HL-60 (cell line): ENCODE data around the gene RBM26.

Source experiments
- DNase-seq, 2 experiments: peaks; one replicate each; pipeline ENCODE4 v3.0.0-alpha.2; 2010 to 2020; ENCODE audit warnings: low read depth in 1 of 2, low spot score in 1 of 2
- H3K27ac ChIP-seq: fragments of 250-450 bp; sonication (Bioruptor Pico); replicated peaks from 2 replicates; pipeline ENCODE4 v1.5.1; 2020; ENCODE audit warnings: mild to moderate bottlenecking, moderate library complexity
- H3K27me3 ChIP-seq: fragments of 250-450 bp; sonication (Bioruptor Pico); 2 replicates; pipeline ENCODE4 v1.5.1; 2021; ENCODE audit warnings: mild to moderate bottlenecking, moderate library complexity; ENCODE audit not compliant: insufficient read depth, poor library complexity, severe bottlenecking
- H3K4me3 ChIP-seq: replicated peaks from 2 replicates; pipeline ENCODE4 v1.5.1; 2011; ENCODE audit warnings: mild to moderate bottlenecking, control low read depth, low read length; ENCODE audit not compliant: insufficient read depth
- GABPA ChIP-seq: IDR thresholded peaks from 2 replicates; pipeline ENCODE4 v1.6.1; 2012; ENCODE audit warnings: low read depth
- POLR2AphosphoS5 ChIP-seq: IDR thresholded peaks from 2 replicates; pipeline ENCODE4 v1.6.1; 2012; ENCODE audit warnings: low read depth
- SPI1 ChIP-seq: IDR thresholded peaks from 2 replicates; pipeline ENCODE4 v1.6.1; 2012; ENCODE audit warnings: low read depth, mild to moderate bottlenecking, borderline replicate concordance
- TF ChIP-seq, protein P1 (sequence below): IDR thresholded peaks from 2 replicates; pipeline ENCODE4 v1.6.1; 2012; ENCODE audit warnings: low read depth; ENCODE audit not compliant: insufficient replicate concordance
- TF ChIP-seq, protein P2 (sequence below): IDR thresholded peaks from one replicate; pipeline ENCODE4 v1.5.1; 2011; ENCODE audit warnings: low read length, control low read depth, inconsistent platforms; ENCODE audit not compliant: insufficient read depth

RBM26 gene

DNA sequence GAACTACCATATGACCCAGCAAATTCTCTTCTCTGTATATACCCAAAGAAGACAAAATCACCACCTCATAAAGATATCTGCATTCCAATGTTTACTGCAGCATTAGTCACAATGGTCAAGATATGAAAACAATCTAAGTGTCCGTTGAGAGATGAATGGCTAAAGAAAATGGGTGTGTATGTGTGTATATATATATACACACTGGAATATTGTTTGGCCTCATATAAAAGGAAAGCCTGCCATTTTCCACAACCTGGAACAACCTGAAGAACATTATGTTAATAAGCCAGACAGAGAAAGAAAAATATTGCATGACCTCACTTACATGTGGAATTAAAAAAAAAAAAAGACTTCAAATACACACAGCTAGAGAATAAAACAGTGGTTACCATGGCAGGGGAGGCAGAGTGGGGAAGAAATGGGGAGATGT lies 29.5 kb upstream of the RBM26 start:
- DNase-seq, result no peak
- TF ChIP-seq, protein P1, sequence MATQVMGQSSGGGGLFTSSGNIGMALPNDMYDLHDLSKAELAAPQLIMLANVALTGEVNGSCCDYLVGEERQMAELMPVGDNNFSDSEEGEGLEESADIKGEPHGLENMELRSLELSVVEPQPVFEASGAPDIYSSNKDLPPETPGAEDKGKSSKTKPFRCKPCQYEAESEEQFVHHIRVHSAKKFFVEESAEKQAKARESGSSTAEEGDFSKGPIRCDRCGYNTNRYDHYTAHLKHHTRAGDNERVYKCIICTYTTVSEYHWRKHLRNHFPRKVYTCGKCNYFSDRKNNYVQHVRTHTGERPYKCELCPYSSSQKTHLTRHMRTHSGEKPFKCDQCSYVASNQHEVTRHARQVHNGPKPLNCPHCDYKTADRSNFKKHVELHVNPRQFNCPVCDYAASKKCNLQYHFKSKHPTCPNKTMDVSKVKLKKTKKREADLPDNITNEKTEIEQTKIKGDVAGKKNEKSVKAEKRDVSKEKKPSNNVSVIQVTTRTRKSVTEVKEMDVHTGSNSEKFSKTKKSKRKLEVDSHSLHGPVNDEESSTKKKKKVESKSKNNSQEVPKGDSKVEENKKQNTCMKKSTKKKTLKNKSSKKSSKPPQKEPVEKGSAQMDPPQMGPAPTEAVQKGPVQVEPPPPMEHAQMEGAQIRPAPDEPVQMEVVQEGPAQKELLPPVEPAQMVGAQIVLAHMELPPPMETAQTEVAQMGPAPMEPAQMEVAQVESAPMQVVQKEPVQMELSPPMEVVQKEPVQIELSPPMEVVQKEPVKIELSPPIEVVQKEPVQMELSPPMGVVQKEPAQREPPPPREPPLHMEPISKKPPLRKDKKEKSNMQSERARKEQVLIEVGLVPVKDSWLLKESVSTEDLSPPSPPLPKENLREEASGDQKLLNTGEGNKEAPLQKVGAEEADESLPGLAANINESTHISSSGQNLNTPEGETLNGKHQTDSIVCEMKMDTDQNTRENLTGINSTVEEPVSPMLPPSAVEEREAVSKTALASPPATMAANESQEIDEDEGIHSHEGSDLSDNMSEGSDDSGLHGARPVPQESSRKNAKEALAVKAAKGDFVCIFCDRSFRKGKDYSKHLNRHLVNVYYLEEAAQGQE, result no peak
- no peak for TF ChIP-seq SPI1
- TF ChIP-seq, protein P2, sequence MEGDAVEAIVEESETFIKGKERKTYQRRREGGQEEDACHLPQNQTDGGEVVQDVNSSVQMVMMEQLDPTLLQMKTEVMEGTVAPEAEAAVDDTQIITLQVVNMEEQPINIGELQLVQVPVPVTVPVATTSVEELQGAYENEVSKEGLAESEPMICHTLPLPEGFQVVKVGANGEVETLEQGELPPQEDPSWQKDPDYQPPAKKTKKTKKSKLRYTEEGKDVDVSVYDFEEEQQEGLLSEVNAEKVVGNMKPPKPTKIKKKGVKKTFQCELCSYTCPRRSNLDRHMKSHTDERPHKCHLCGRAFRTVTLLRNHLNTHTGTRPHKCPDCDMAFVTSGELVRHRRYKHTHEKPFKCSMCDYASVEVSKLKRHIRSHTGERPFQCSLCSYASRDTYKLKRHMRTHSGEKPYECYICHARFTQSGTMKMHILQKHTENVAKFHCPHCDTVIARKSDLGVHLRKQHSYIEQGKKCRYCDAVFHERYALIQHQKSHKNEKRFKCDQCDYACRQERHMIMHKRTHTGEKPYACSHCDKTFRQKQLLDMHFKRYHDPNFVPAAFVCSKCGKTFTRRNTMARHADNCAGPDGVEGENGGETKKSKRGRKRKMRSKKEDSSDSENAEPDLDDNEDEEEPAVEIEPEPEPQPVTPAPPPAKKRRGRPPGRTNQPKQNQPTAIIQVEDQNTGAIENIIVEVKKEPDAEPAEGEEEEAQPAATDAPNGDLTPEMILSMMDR, result no peak
- TF ChIP-seq GABPA, result no peak
- TF ChIP-seq POLR2AphosphoS5, result no peak

DNA sequence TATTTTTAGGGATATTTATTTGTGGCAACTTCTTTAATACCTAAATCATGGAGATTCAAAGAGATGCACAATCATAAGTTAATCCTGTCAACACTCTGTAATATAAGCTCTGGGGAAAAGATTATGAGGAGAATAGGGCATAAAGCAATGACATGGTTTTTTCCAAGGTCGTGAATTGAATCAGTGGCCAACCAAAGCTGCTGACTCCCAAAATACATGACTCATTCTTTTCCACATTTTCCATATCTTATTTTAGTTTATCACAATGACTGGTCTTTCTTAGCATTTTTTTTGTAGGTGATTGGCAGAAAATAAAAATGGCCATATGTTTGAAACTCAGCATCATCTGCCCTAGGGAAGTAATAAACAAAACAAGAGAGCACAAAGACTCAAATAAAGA lies 28.5 kb upstream of the RBM26 start:
- no peak overlapping the region for H3K27ac ChIP-seq
- no peak for DNase-seq
- TF ChIP-seq GABPA (no peak), SPI1 (no peak), POLR2AphosphoS5 (no peak)
- TF ChIP-seq, protein P1, result no peak
- TF ChIP-seq, protein P2, result no peak
- no peaks in the 10 kb centered on the region for H3K27me3 ChIP-seq
- H3K4me3 ChIP-seq, result no peak overlapping the region

More for the DNA sequence above, 29.5 kb upstream of the RBM26 start:
- Histone ChIP-seq H3K27me3 (no peaks in the 10 kb centered on the region), H3K4me3 (no peak overlapping the region), H3K27ac (no peak overlapping the region)

DNA sequence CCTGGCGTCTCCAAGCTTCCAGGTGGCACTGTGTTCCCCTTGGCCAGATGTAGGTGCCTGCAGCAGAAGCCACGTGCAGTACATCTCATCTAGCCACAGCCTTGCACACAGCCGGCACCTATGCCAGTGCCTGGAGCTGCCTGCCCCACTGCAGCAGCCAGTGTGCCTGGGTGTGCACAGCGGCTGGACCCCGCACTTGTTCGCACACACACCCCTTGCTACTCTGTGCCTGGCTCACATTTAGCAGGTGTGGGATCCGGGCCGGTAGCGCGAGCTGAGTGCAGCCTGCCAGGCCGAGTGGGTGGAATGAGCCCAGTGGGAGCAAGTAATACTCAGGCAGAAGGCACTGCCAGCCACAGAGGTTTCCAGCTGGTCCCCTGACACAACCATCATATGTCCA lies 26.9 kb upstream of the RBM26 start:
- DNase-seq, result no peak
- TF ChIP-seq, protein P1, result no peak
- TF ChIP-seq POLR2AphosphoS5 (no peak), GABPA (no peak), SPI1 (no peak)
- TF ChIP-seq, protein P2, result no peak
- Histone ChIP-seq H3K27ac (no peak overlapping the region), H3K27me3 (no peaks in the 10 kb centered on the region), H3K4me3 (no peak overlapping the region)
